Duodenal mucosa (tissue), 2 donors: ENCODE data around the gene IL17REL.
A peak's percentile ranks its signal among the peaks of the same experiment; 100 is the strongest.

Experiments
- H3K27ac ChIP-seq: one replicate; pipeline ENCODE4 v1.7.0; 2013; ENCODE audit warnings: low read depth, low read length
- H3K27me3 ChIP-seq, 2 donors: one replicate each; pipeline ENCODE4 v1.7.0; 2013; ENCODE audit warnings: low read length in 2 of 2, control low read depth in 1 of 2; ENCODE audit not compliant: insufficient read depth in 2 of 2, control insufficient read depth in 1 of 2
- H3K36me3 ChIP-seq, 2 donors: one replicate each; pipeline ENCODE4 v1.7.0; 2013; ENCODE audit warnings: low read length in 2 of 2, control low read depth in 1 of 2; ENCODE audit not compliant: insufficient read depth in 2 of 2, control insufficient read depth in 1 of 2
- H3K4me1 ChIP-seq, 2 donors: one replicate each; pipeline ENCODE4 v1.7.0; 2013; ENCODE audit warnings: low read length in 2 of 2, control low read depth in 1 of 2; ENCODE audit not compliant: insufficient read depth in 2 of 2, control insufficient read depth in 1 of 2
- H3K4me3 ChIP-seq, 2 donors: one replicate each; pipeline ENCODE4 v1.7.0; 2013; ENCODE audit warnings: low read length in 2 of 2, low read depth in 1 of 2
- H3K9ac ChIP-seq, 2 donors: one replicate each; pipeline ENCODE4 v1.7.0; 2013; ENCODE audit warnings: low read length in 2 of 2, low read depth in 1 of 2
- H3K9me3 ChIP-seq, 2 donors: one replicate each; pipeline ENCODE4 v1.7.0; 2013; ENCODE audit warnings: low read length in 2 of 2, control low read depth in 1 of 2; ENCODE audit not compliant: control insufficient read depth in 1 of 2

Gene IL17REL

DNA sequence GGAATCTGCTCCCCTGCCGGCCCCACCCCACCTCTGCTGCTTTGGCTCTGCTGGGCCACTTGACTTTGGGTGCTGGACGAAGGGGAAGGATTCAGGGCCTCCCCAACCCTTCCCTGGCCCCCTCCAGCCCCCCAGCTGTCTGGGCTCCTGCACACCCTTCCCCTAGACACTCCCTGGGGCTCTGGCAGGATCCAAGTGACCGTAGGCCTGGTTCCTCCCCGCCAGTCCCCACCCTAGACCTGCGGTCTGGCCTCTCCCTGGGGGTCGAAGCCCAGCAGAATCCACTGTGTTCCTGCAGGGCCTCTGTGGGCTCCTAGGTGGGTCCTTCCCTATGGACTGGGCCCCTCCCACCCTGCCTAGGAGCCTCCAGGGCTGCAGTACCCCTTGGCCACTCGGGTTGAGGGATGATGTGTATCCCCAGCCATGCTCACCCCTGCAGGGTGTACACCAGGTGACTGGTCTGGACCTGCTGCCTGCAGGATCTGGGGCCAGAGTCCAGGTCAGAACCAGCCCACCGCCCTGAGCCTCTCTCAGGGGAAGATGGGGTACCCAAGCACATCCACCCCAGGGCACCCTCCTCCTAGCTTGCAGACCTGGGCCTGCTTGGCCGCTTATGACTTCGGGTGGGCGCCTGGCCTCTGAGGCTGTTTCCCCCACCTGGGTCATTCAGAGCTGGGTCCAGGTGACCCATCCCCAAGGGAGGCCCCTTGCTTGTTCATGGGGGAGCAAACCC is 46.4 kb downstream of the IL17REL start:
- peak overlapping the region in 1 of 2 donors; percentile 21 for H3K9ac ChIP-seq
- H3K27me3 ChIP-seq, result no peaks in the 10 kb centered on the region
- peaks cover 38 to 53% of the 10 kb centered on the region in 2 donors for H3K4me1 ChIP-seq
- H3K9me3 ChIP-seq, result no peaks in the 10 kb centered on the region
- peak overlapping the region; percentile 78 for H3K27ac ChIP-seq
- peaks cover 17 to 20% of the 10 kb centered on the region in 2 donors for H3K36me3 ChIP-seq
- no peak overlapping the region for H3K4me3 ChIP-seq

DNA sequence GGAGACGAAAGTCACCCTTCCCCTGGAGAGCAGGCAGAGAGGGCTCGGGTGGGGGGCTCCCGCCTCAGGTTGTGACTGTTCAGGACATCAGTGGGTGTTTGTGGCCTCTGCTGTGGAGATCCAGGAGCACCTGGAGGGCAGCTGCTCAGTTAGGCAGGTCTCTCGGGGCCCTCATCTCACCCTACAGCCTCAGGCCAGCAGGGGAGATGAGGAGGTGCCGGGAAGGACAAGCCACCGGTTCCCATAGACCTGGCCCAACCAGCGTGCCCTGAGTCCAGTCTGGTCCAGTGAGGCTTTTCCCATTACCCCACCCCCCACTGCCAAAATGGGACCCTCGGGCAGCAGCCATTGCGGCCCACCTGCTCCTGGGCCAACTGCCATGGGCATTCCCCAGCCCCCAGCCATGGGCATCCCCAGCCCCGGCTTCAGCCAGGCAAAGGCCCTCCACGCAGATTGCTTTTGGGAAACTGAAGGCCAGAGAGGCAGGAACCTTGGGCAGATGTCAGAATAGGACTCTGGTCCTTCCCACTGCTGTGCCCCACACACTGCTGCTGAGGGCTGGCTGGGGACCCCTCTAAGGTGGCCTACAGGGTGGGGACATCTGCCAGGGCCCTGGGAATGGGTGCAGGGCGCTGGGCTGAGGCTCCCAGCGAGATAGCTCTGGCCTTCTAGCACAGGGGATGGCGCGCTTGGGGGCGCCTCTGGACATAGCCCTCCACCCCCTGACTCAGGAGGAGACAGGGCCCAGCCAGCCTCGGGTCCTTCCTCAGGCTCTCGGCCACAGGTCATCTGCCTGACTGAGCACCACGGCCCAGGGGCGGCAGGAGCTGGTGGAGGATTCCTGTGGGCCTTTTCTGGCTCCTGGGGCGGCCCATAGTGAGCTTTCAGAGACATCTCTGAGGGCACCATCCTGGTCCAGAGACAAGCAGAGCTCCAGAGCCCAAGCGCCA is 47.2 kb downstream of the IL17REL start:
- Histone ChIP-seq H3K9me3 (no peaks in the 10 kb centered on the region), H3K9ac (no peak overlapping the region), H3K36me3 (peaks cover 17 to 20% of the 10 kb centered on the region in 2 donors), H3K27me3 (no peaks in the 10 kb centered on the region), H3K4me1 (peaks cover 31 to 48% of the 10 kb centered on the region in 2 donors), H3K4me3 (no peak overlapping the region), H3K27ac (peak overlapping the region; percentile 42)

DNA sequence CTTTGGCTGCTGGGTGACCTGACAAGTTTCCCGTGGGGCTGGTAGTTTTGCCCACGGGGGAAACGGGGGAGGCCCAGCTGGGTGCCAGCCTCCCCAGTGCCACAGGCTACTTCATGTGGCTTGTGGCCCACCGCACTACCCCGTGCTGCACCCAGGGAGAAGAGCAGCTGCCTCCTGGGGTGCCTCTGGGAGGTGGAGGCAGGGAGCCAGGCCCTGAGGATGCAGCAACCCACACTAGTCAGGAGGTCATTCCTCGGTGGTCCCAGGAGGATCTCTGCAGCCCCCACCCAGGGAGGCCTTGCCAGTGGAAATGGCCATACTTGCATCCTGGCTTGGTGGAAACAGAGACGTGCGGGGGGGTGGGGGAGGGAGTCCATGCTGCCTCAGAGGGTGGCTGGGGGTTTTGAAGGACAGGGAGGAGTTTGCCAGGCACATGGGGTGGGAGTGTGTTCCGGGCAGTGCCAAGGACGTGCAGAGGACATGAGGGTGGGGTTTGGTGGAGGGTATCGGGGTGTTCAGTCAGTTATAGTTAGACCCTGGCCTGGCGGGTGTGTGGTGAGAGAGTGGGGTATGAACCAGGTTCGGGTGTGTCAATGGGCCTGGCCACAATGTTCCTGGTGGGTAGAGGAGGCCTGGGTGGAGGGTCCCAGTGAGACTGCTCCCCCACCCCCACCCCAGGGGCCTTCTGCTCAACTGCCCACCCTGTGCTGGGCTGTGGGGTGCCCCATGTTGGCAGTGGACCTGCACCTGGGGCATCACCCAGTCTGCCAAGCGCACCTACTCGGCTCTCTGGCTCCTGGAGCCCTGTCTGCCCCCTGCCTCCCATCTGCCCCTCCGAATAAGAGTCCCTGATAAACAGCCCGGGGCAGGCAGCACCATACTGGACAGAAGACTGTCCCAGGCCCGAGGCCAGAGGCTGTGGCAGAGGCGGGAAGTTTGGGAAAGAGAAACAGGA is 48.2 kb downstream of the IL17REL start:
- peaks cover 32 to 45% of the 10 kb centered on the region in 2 donors for H3K4me1 ChIP-seq
- peaks cover 17 to 20% of the 10 kb centered on the region in 2 donors for H3K36me3 ChIP-seq
- H3K27ac ChIP-seq, result peak overlapping the region; percentile 32
- H3K27me3 ChIP-seq, result no peaks in the 10 kb centered on the region
- no peaks in the 10 kb centered on the region for H3K9me3 ChIP-seq
- peak overlapping the region in 1 of 2 donors; percentile 96 for H3K9ac ChIP-seq
- H3K4me3 ChIP-seq, result peak overlapping the region in 1 of 2 donors; percentile 89

DNA sequence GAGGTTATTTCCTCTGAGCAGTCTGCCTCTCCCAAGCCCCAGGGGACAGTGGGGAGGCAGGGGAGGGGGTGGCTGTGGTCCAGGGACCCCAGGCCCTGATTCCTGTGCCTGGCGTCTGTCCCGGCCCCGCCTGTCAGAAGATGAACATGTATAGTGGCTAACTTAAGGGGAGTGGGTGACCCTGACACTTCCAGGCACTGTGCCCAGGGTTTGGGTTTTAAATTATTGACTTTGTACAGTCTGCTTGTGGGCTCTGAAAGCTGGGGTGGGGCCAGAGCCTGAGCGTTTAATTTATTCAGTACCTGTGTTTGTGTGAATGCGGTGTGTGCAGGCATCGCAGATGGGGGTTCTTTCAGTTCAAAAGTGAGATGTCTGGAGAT is 48.9 kb downstream of the IL17REL start:
- Histone ChIP-seq H3K4me3 (peak overlapping the region; percentile 69 to 89), H3K36me3 (peaks cover 17 to 20% of the 10 kb centered on the region in 2 donors), H3K9me3 (no peaks in the 10 kb centered on the region), H3K27ac (no peak overlapping the region), H3K9ac (peak overlapping the region in 1 of 2 donors; percentile 96), H3K27me3 (no peaks in the 10 kb centered on the region), H3K4me1 (peaks cover 40 to 51% of the 10 kb centered on the region in 2 donors)

DNA sequence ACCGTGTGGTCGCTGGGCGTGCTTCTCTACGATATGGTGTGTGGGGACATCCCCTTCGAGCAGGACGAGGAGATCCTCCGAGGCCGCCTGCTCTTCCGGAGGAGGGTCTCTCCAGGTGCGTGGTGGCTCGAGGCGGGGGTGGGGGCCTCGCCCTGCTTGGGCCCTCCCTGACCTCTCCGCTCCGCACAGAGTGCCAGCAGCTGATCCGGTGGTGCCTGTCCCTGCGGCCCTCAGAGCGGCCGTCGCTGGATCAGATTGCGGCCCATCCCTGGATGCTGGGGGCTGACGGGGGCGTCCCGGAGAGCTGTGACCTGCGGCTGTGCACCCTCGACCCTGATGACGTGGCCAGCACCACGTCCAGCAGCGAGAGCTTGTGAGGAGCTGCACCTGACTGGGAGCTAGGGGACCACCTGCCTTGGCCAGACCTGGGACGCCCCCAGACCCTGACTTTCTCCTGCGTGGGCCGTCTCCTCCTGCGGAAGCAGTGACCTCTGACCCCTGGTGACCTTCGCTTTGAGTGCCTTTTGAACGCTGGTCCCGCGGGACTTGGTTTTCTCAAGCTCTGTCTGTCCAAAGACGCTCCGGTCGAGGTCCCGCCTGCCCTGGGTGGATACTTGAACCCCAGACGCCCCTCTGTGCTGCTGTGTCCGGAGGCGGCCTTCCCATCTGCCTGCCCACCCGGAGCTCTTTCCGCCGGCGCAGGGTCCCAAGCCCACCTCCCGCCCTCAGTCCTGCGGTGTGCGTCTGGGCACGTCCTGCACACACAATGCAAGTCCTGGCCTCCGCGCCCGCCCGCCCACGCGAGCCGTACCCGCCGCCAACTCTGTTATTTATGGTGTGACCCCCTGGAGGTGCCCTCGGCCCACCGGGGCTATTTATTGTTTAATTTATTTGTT is 49.6 kb downstream of the IL17REL start:
- Histone ChIP-seq H3K9me3 (no peaks in the 10 kb centered on the region), H3K4me1 (peaks cover 42 to 54% of the 10 kb centered on the region in 2 donors), H3K27ac (peak overlapping the region; percentile 89)

DNA sequence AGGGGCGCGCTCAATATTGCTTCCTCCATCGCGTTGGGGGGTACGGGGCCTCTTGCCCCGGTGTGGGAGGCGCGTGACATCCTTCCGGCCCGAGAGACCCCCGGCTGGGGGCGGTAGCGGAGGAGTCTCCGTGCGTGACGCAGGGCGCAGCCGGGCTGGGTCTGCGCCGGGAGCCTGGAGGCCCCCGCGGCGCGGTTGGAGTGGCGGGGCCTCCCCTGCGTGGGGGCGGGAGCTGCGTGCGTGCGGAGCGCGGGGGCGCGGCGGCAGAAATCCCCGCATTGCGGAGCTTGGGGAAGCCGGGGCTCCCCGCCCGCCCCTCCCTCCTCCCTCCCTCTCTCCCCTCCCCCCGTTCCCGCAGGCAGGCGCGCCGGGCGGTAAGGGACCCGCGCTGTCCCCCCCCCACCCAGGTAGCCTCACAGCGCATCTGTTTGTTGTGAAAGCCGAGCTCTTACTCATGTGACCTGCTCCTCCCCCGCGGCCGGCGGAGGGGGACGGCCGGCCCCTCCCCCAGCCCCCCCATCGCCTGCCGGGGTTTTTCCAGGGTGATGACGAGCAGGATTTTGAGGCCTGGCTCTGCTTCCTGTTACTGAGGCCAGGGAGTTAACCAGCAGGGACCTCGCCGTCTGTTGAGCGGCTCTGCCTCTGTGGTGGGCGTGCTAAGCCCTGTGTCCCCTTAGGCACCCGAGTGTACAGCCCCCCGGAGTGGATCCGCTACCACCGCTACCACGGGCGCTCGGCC is 50.4 kb downstream of the IL17REL start:
- peak overlapping the region; percentile 81 to 89 for H3K4me3 ChIP-seq
- H3K9ac ChIP-seq, result peak overlapping the region; percentile 94 to 96
- peaks cover 17 to 20% of the 10 kb centered on the region in 2 donors for H3K36me3 ChIP-seq
- no peaks in the 10 kb centered on the region for H3K27me3 ChIP-seq
- H3K4me1 ChIP-seq, result peaks cover 42 to 48% of the 10 kb centered on the region in 2 donors
- peak overlapping the region; percentile 89 for H3K27ac ChIP-seq
- no peaks in the 10 kb centered on the region for H3K9me3 ChIP-seq

More for the DNA sequence above, 49.6 kb downstream of the IL17REL start:
- peaks cover 17 to 20% of the 10 kb centered on the region in 2 donors for H3K36me3 ChIP-seq
- H3K4me3 ChIP-seq, result peak overlapping the region; percentile 69 to 89
- peak overlapping the region; percentile 59 to 96 for H3K9ac ChIP-seq
- H3K27me3 ChIP-seq, result no peaks in the 10 kb centered on the region

DNA sequence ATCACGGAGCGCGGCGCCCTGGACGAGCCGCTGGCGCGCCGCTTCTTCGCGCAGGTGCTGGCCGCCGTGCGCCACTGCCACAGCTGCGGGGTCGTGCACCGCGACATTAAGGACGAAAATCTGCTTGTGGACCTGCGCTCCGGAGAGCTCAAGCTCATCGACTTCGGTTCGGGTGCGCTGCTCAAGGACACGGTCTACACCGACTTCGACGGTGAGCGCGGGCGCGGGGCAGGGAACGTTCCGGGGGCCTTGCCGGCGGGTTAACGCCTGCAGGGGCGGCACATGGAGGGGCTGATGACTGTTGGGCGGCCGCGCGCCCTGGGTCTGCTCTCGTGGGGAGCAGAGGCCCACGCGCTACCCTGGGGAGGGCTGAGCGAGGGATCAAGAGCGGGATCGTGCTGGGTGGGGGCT is 51.0 kb downstream of the IL17REL start:
- Histone ChIP-seq H3K27me3 (no peaks in the 10 kb centered on the region), H3K9ac (peak overlapping the region; percentile 94 to 96), H3K36me3 (peaks cover 17 to 20% of the 10 kb centered on the region in 2 donors), H3K27ac (peak overlapping the region; percentile 89), H3K4me1 (peaks cover 36 to 44% of the 10 kb centered on the region in 2 donors), H3K9me3 (no peaks in the 10 kb centered on the region), H3K4me3 (peak overlapping the region; percentile 81 to 89)

DNA sequence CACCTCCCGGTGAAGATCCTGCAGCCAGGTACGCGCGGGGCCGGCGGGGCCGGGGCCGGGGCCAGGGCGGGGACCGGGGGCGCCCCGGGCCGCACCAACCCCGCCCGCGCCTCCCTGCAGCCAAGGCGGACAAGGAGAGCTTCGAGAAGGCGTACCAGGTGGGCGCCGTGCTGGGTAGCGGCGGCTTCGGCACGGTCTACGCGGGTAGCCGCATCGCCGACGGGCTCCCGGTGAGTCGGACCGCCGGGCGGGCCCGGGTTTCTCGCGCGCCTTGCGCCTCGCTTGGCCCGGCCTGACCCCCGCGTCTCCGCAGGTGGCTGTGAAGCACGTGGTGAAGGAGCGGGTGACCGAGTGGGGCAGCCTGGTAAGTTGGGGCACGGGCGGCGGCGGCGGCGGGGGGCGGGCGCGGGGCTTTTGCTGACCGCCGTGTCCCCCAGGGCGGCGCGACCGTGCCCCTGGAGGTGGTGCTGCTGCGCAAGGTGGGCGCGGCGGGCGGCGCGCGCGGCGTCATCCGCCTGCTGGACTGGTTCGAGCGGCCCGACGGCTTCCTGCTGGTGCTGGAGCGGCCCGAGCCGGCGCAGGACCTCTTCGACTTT is 51.5 kb downstream of the IL17REL start:
- H3K4me3 ChIP-seq, result peak overlapping the region; percentile 81 to 89
- peak overlapping the region; percentile 89 for H3K27ac ChIP-seq
- no peaks in the 10 kb centered on the region for H3K9me3 ChIP-seq
- H3K36me3 ChIP-seq, result peaks cover 17 to 20% of the 10 kb centered on the region in 2 donors
- H3K27me3 ChIP-seq, result no peaks in the 10 kb centered on the region
- H3K4me1 ChIP-seq, result peaks cover 31 to 40% of the 10 kb centered on the region in 2 donors
- H3K9ac ChIP-seq, result peak overlapping the region; percentile 94 to 96
